Fibroblast of the aortic adventitia (primary cell): ENCODE data around the gene IL17D. TPM values are rescaled to one million over a fixed set of nuclear protein-coding genes. Genes with fewer than 3 reads are reported as not detected.

Experiments used
- DNase-seq: peaks from one replicate; pipeline ENCODE4 v3.0.0-alpha.2; 2010; ENCODE audit warnings: low read depth
- H3K4me3 ChIP-seq: 2 replicates; pipeline ENCODE4 v1.5.1; 2011; ENCODE audit warnings: low read depth, mild to moderate bottlenecking, control low read depth, low read length, moderate library complexity
- total RNA-seq: library from RNA; depleted of rRNA; stranded (reverse); fragments of >200 nt; gene quantifications from 2 replicates; pipeline ENCODE4 v1.2.3, GENCODE V29; 2012; ENCODE audit warnings: low replicate concordance
- TF ChIP-seq, protein P1 (sequence below): IDR thresholded peaks from 2 replicates; pipeline ENCODE4 v1.5.1; 2011; ENCODE audit warnings: mild to moderate bottlenecking, low read length, control low read depth, inconsistent platforms; ENCODE audit not compliant: insufficient read depth

Gene IL17D
- total RNA-seq, 1 donor: 5.0 TPM

DNA sequence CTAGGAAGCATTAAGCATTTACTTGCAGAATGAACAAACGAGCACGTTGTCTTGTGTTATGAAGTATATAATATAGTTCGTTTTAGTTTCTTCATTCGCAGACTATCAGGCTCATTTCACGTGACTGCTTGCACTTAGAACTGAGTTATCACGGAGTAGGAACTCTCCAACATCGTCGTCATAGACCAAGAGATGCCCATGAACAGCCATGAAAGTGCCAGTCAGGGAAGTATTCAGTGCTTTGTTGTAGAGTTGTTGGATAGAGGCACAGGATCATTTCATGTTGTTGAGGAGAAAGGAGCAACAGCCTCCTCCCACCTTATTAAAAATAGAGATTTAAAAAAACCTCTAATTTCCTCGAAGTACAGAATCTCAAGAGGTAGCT lies 977 bp upstream of the IL17D start:
- peak overlapping the region; percentile 72 for H3K4me3 ChIP-seq
- TF ChIP-seq, protein P1, sequence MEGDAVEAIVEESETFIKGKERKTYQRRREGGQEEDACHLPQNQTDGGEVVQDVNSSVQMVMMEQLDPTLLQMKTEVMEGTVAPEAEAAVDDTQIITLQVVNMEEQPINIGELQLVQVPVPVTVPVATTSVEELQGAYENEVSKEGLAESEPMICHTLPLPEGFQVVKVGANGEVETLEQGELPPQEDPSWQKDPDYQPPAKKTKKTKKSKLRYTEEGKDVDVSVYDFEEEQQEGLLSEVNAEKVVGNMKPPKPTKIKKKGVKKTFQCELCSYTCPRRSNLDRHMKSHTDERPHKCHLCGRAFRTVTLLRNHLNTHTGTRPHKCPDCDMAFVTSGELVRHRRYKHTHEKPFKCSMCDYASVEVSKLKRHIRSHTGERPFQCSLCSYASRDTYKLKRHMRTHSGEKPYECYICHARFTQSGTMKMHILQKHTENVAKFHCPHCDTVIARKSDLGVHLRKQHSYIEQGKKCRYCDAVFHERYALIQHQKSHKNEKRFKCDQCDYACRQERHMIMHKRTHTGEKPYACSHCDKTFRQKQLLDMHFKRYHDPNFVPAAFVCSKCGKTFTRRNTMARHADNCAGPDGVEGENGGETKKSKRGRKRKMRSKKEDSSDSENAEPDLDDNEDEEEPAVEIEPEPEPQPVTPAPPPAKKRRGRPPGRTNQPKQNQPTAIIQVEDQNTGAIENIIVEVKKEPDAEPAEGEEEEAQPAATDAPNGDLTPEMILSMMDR: no peak
- peak; percentile 26 for DNase-seq

DNA sequence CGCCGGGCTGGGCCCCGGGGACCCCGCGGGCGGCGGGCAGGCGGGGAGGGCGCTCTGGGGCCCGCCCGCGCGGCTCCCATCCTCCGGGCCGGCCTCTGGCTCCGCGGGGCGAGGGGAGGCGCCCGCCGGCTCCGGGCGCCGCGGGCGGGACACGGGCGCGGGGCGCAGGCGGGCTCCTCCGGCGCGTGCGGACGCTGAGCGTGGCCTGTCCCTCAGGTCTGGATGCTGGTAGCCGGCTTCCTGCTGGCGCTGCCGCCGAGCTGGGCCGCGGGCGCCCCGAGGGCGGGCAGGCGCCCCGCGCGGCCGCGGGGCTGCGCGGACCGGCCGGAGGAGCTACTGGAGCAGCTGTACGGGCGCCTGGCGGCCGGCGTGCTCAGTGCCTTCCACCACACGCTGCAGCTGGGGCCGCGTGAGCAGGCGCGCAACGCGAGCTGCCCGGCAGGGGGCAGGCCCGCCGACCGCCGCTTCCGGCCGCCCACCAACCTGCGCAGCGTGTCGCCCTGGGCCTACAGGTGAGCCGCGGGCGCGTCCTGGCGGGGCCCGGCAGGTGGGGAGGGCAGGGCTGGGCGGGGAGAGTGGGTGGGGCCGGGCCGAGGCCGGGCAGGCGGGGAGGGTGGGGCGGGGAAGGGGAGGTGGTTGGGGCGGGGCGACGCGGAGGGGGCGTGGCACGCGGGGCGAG lies 420 bp downstream of the IL17D start:
- TF ChIP-seq, protein P1: peak; percentile 55
- DNase-seq: peak; percentile 73
- H3K4me3 ChIP-seq: peak overlapping the region; percentile 72

DNA sequence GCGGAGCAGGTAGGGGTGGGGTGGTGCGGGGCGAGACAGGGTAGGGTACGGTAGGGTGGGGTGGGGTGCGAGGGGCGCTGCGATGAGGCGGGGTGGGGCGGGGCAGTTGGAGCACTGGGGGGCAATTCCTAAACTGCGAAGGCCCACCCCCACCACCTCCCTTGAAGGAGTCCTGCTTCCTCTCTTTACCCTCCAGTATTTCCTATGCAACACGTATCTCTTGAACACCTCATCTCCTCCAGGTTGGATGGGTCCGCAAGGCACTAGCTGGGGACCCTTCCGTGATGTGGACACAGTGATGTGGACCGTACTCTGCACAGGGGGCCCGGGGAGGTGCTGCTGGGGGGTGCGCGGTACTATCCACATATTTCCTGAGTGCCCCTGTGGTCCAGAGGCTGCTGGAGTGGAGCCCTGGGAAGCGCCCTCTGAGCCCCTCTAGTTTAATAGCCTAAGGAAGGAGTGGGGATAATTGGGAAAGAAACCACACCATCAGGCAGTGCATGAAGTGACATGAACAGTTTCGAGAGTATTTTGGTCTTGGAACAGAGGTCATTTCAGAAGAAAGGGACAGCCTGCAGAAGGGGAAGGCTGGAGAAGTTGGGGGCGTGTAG lies 1.1 kb downstream of the IL17D start:
- no peak for DNase-seq
- TF ChIP-seq, protein P1: no peak
- H3K4me3 ChIP-seq: peak overlapping the region; percentile 22

DNA sequence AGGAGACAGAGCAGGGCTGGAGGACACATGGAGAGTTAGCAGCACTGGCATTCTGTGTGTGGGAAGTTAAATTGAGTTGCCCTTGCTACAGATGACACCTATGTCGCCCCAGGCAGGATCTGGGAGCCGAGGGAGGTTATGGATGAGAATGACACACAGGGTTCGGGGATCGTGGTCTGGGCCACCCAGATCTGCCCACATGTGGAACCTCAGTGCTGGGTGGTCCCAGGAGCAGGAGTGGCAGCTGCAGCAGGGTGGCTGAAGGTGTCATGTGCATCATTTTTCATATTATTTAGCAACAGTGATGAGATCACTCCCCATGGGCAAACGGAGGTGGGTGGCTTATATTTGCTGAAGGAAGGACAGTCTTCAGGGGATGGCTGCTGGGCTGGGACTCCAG lies 3.2 kb downstream of the IL17D start:
- no peak for DNase-seq

DNA sequence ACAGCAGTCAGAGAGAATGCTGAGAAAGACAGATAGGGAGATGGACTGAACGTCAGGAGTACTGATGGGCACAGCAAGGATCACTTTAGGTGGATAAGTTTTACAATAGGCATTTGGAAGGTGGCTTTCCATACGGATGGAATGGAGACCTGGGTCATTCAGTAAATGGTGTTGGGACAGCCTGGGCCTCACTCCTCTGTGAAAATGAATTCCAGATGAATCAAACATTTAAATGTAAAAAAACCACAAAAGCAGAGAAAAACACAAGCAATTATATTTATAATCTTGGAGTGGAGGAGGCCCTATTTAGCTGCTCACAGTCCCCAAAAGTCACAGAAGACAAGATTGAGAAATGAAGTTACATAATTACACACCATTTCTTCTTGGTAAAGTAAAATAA lies 4.7 kb downstream of the IL17D start:
- DNase-seq: no peak
- TF ChIP-seq, protein P1: no peak
- H3K4me3 ChIP-seq: no peak overlapping the region

More for the DNA sequence above, 3.2 kb downstream of the IL17D start:
- TF ChIP-seq, protein P1: no peak
- no peak overlapping the region for H3K4me3 ChIP-seq

DNA sequence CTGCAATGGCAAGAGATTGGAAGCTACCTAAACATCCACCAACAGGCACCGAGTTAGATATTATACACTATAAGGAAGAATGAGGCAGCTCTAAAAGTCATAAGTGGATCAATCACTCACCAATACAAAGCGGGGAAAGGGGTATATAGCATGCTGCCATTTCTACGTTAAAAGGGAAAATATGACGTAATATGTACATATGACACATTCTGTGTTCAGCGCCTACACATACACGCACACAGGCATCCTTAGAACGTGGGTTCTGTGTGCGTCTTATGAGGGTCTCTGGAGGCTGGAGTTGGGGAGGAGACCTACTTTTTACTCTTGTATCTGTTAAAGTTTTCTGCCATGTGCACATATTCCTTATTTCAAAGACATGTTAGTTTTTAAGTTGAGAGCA lies 5.9 kb downstream of the IL17D start:
- no peak for DNase-seq
- TF ChIP-seq, protein P1: no peak
- H3K4me3 ChIP-seq: no peak overlapping the region
